ENCODE results near the gene AMOTL1.
A peak's percentile ranks its signal among the peaks of the same experiment; 100 is the strongest.
"Not testable (repeated sequence)": the region's sequence is repeated elsewhere in the genome, so short reads cannot be mapped to it uniquely, and the experiment has no call there.

The AMOTL1 gene

DNA sequence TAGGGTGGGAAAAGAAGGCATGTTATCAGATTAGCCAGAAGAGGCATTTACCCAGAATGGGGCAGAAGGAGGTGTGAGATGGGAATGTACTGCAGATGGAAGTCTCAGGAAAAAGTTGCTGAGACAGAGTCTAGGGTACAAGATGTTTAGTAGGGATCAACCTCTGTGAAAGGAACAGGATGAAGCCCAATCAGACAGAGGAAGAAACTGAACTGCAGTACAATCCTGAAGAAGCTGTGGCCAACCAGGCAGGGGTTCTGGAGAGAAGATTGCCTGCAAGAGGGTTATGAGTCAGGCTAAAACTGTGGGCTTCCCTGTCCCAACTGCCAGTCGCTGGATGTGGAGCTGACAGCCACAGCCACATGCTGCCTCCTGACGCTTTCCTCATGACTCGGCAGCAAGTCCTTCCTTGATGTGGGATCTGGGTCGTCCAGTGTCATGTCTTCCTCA, 141.2 kb downstream of the AMOTL1 start:
- ATAC-seq (ENCODE audit: low read depth) = no peak
- Mint-ChIP-seq H3K36me3 (no peaks in the 10 kb centered on the region), H3K9me3 (peaks cover 1% of the 10 kb centered on the region), H3K4me1 (no peaks in the 10 kb centered on the region), H3K27ac (no peak overlapping the region), H3K27me3 (peaks cover 7% of the 10 kb centered on the region), H3K4me3 (no peak overlapping the region)
- DNase-seq (ENCODE audit: low spot score in 2 of 2) = no peak

GRCh38 chr11:94910270-94910669, 142.1 kb downstream of the AMOTL1 start:
- Mint-ChIP-seq H3K9me3 (peaks cover 1% of the 10 kb centered on the region), H3K36me3 (no peaks in the 10 kb centered on the region), H3K4me1 (no peaks in the 10 kb centered on the region), H3K27ac (no peak overlapping the region), H3K27me3 (peaks cover 7% of the 10 kb centered on the region), H3K4me3 (no peak overlapping the region)
- ATAC-seq (ENCODE audit: low read depth) (no peak), DNase-seq (ENCODE audit: low spot score in 2 of 2) (no peak)

DNA sequence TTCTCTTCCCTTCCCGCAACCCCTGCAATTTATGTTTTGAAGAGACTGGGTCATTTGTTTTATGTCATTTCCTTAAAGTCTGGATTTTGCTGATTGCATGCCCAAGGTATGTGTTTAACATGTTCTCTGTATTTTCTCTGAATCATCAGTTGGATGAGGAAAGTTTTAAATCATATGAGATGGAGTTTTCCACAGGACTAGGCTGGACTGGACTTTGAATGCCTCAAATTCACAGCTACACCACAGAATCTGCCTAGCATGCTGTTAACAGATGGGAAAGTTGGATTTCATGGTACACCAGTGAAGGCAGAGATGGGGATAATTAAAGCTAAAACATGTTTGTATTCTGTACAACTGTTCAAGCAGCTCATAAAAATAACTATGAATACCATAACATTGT, 142.6 kb downstream of the AMOTL1 start:
- DNase-seq (ENCODE audit: low spot score in 2 of 2) = no peak

GRCh38 chr11:94912806-94913205, 144.7 kb downstream of the AMOTL1 start:
- Mint-ChIP-seq H3K4me1 (no peaks in the 10 kb centered on the region), H3K4me3 (no peak overlapping the region), H3K27me3 (peaks cover 9% of the 10 kb centered on the region), H3K9me3 (no peaks in the 10 kb centered on the region), H3K27ac (no peak overlapping the region), H3K36me3 (no peaks in the 10 kb centered on the region)
- no peak for ATAC-seq (ENCODE audit: low read depth)
- no peak for DNase-seq (ENCODE audit: low spot score in 2 of 2)

More for the DNA sequence above, 142.6 kb downstream of the AMOTL1 start:
- Mint-ChIP-seq H3K27me3 (peaks cover 7% of the 10 kb centered on the region), H3K36me3 (no peaks in the 10 kb centered on the region), H3K4me3 (no peak overlapping the region), H3K9me3 (no peaks in the 10 kb centered on the region), H3K4me1 (no peaks in the 10 kb centered on the region), H3K27ac (no peak overlapping the region)
- no peak for ATAC-seq (ENCODE audit: low read depth)

- not testable (repeated sequence) for DNase-seq (ENCODE audit: low spot score in 2 of 2); H3K27ac Mint-ChIP-seq; H3K4me1 Mint-ChIP-seq; H3K27me3 Mint-ChIP-seq; H3K36me3 Mint-ChIP-seq; H3K9me3 Mint-ChIP-seq; H3K4me3 Mint-ChIP-seq; ATAC-seq (ENCODE audit: low read depth)
These were observed 145.7 kb downstream of the AMOTL1 start for GRCh38 chr11:94913718-94914394.

DNA sequence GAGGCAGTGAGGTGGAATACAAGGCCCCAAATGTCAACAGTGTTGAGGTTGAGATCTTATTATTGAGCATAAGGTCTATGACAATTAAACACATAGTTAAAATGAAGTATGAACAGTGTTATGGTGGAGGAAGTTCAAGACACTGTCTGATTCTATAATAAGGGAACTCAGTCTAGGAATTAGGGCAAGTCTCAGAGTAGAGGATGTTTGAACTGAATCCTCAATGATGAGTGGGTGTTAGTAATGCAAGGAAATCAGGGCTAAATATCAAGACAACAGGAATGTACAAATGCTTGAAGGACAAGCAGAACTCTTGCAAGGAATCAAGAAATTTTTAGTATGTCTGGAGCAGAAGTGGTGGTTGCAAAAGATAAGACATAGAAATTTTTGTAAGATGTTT, 152.2 kb downstream of the AMOTL1 start:
- Mint-ChIP-seq H3K27me3 (peaks cover 5% of the 10 kb centered on the region), H3K9me3 (no peaks in the 10 kb centered on the region), H3K27ac (no peak overlapping the region), H3K4me1 (peaks cover 11% of the 10 kb centered on the region), H3K36me3 (no peaks in the 10 kb centered on the region), H3K4me3 (no peak overlapping the region)
- ATAC-seq (ENCODE audit: low read depth) (no peak), DNase-seq (ENCODE audit: low spot score in 2 of 2) (no peak)

DNA sequence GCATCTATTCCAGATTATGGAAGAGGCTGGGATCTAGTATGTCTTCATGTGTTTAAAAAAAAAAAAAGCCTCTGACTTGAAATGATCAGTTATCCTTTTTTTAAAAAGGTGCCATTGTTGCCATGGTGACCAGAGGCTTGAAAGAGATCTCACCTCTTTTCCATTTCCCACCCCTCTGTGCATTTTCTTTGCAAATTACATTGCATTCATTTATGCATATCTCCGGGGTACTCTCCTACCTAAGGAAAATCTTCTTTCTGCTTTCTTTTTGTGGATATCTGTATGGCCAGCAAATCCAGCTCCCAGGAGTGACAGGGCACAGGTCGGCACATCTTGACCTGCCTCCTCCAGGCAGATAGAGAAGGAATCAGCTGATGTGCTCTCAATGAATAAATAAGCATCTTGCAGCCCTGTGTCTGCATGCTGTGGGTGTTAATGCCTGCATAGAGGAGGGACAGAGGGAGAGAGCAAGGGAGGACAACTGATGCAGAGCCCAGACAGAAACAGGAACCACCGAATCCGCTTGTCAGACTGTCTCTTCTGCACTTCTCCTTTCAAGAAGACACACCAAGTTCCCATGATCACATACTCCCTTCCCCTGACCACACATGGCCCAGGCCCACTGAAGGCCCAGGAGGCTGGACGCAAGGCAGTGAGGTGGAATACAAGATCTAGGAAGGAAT, 154.3 kb downstream of the AMOTL1 start:
- no peak for DNase-seq (ENCODE audit: low spot score in 2 of 2)
- Mint-ChIP-seq H3K9me3 (no peaks in the 10 kb centered on the region), H3K27me3 (peaks cover 7% of the 10 kb centered on the region), H3K4me1 (peaks cover 11% of the 10 kb centered on the region), H3K36me3 (no peaks in the 10 kb centered on the region), H3K27ac (no peak overlapping the region), H3K4me3 (no peak overlapping the region)
- peak; percentile 76 for ATAC-seq (ENCODE audit: low read depth)

- peak; percentile 55 for ATAC-seq (ENCODE audit: low read depth)
- Mint-ChIP-seq H3K4me1 (peaks cover 11% of the 10 kb centered on the region), H3K36me3 (no peaks in the 10 kb centered on the region), H3K27me3 (peaks cover 4% of the 10 kb centered on the region), H3K4me3 (no peak overlapping the region), H3K9me3 (no peaks in the 10 kb centered on the region), H3K27ac (no peak overlapping the region)
- DNase-seq (ENCODE audit: low spot score in 2 of 2) = no peak
These were observed 154.8 kb downstream of the AMOTL1 start for GRCh38 chr11:94923004-94923334.

- peaks cover 11% of the 10 kb centered on the region for H3K4me1 Mint-ChIP-seq
- DNase-seq (ENCODE audit: low spot score in 2 of 2) (no peak), ATAC-seq (ENCODE audit: low read depth) (no peak)
- peaks cover 8% of the 10 kb centered on the region for H3K27me3 Mint-ChIP-seq
- no peaks in the 10 kb centered on the region for H3K9me3 Mint-ChIP-seq
- H3K27ac Mint-ChIP-seq = no peak overlapping the region
- H3K4me3 Mint-ChIP-seq = no peak overlapping the region
- no peaks in the 10 kb centered on the region for H3K36me3 Mint-ChIP-seq
These were observed 156.0 kb downstream of the AMOTL1 start for GRCh38 chr11:94924171-94924572.

- no peaks in the 10 kb centered on the region for H3K36me3 Mint-ChIP-seq
- peaks cover 11% of the 10 kb centered on the region for H3K4me1 Mint-ChIP-seq
- H3K9me3 Mint-ChIP-seq = no peaks in the 10 kb centered on the region
- no peak for DNase-seq (ENCODE audit: low spot score in 2 of 2)
- no peak overlapping the region for H3K27ac Mint-ChIP-seq
- H3K27me3 Mint-ChIP-seq = peaks cover 9% of the 10 kb centered on the region
- H3K4me3 Mint-ChIP-seq = no peak overlapping the region
- ATAC-seq (ENCODE audit: low read depth) = no peak
These were observed 156.5 kb downstream of the AMOTL1 start for GRCh38 chr11:94924612-94925011.

- no peak for DNase-seq (ENCODE audit: low spot score in 2 of 2)
- Mint-ChIP-seq H3K4me3 (no peak overlapping the region), H3K27ac (no peak overlapping the region), H3K9me3 (no peaks in the 10 kb centered on the region), H3K4me1 (peaks cover 11% of the 10 kb centered on the region), H3K27me3 (peaks cover 13% of the 10 kb centered on the region), H3K36me3 (no peaks in the 10 kb centered on the region)
- no peak for ATAC-seq (ENCODE audit: low read depth)
These were observed 157.5 kb downstream of the AMOTL1 start for GRCh38 chr11:94925422-94926270.

- H3K9me3 Mint-ChIP-seq = no peaks in the 10 kb centered on the region
- H3K27me3 Mint-ChIP-seq = peaks cover 13% of the 10 kb centered on the region
- DNase-seq (ENCODE audit: low spot score in 2 of 2) = no peak
- H3K4me3 Mint-ChIP-seq = no peak overlapping the region
- peaks cover 11% of the 10 kb centered on the region for H3K4me1 Mint-ChIP-seq
- no peak overlapping the region for H3K27ac Mint-ChIP-seq
- H3K36me3 Mint-ChIP-seq = no peaks in the 10 kb centered on the region
- no peak for ATAC-seq (ENCODE audit: low read depth)
These were observed 158.1 kb downstream of the AMOTL1 start for GRCh38 chr11:94926271-94926625.

Data from memory B cell (primary cell).